K562 (cell line): ENCODE data around the gene INSM2. TPM values are rescaled to one million over a fixed set of nuclear protein-coding genes. Genes with fewer than 3 reads are reported as not detected.

Experiments used
- ATAC-seq: fragments of 200-7000 bp; cut with Tn5 transposase; 3 replicates; pipeline ENCODE4 v1.9.1; 2020; ENCODE audit warnings: moderate library complexity
- BruUV-seq: library from RNA; stranded (reverse); fragments of 400-500 nt; replicated peaks from 2 replicates; lab custom pipeline; 2021; lab: Mats Ljungman, UMichigan
- CTCF ChIA-PET: fragments of 300-600 bp; formaldehyde crosslinking; extraction: SDS; loops from one replicate; lab custom pipeline; 2021; ENCODE audit warnings: low intra/inter-chr PET ratio; lab: Yijun Ruan, JAX
- POLR2A ChIA-PET: fragments of 300-600, 350-650 bp; sonication (Branson Sonifier 250); formaldehyde crosslinking; extraction: SDS; loops from one replicate; lab custom pipeline; 2021; ENCODE audit warnings: antibody characterized with exemption, inconsistent platforms; lab: Yijun Ruan, JAX
- DNase-seq, 4 experiments: peaks; one replicate each; pipeline versions ENCODE4 v3.0.0 to v3.0.0-alpha.2; 2011 to 2018; ENCODE audit warnings: low spot score in 3 of 4, mixed read lengths in 3 of 4; ENCODE audit errors: extremely low read depth in 1 of 4
- FAIRE-seq: peaks from 2 replicates; lab custom pipeline; 2011; peaks lifted over from hg19 to GRCh38; lab: Jason Lieb, UNC
- H2AFZ ChIP-seq: 2 replicates; pipeline ENCODE4 v1.6.0; 2011; ENCODE audit warnings: low read depth, low read length, control low read depth, inconsistent platforms
- H3K27ac ChIP-seq: fragments of 200-600 bp; 3 replicates; pipeline ENCODE4 v1.8.0; 2011; ENCODE audit warnings: low read depth, mild to moderate bottlenecking, control low read depth, inconsistent platforms, low read length, moderate library complexity, mixed read lengths; ENCODE audit errors: extremely low read depth
- H3K27me3 ChIP-seq, 2 experiments: fragments of 300-600 bp in 1 of 2; 2 replicates in 1 of 2; 3 replicates in 1 of 2; pipeline versions ENCODE4 v1.6.0 to v1.8.0; 2011; ENCODE audit warnings: inconsistent platforms in 2 of 2, low read length in 2 of 2, mild to moderate bottlenecking in 1 of 2, mixed read lengths in 1 of 2, moderate library complexity in 1 of 2; ENCODE audit not compliant: control insufficient read depth in 2 of 2, insufficient read depth in 2 of 2
- H3K36me3 ChIP-seq: fragments of 300-600 bp; 3 replicates; pipeline ENCODE4 v1.8.0; 2011; ENCODE audit warnings: mild to moderate bottlenecking, low read length, inconsistent platforms; ENCODE audit not compliant: control insufficient read depth, insufficient read depth
- H3K4me1 ChIP-seq, 2 experiments: fragments of 200-600 bp in 1 of 2; replicated peaks in 1 of 2; 2 replicates in 1 of 2; 3 replicates in 1 of 2; pipeline versions ENCODE4 v1.5.1 to v1.8.0; 2011; ENCODE audit warnings: inconsistent platforms in 2 of 2, low read length in 2 of 2, mild to moderate bottlenecking in 1 of 2, mixed read lengths in 1 of 2, moderate library complexity in 1 of 2; ENCODE audit not compliant: control insufficient read depth in 2 of 2, insufficient read depth in 2 of 2
- H3K4me2 ChIP-seq: 2 replicates; pipeline ENCODE4 v1.6.1; 2011; ENCODE audit warnings: low read length, control low read depth, inconsistent platforms, mixed read lengths; ENCODE audit not compliant: insufficient read depth
- H3K4me3 ChIP-seq: fragments of 200-600 bp; sonication (generic), shearing (Covaris generic); 2 replicates; pipeline ENCODE4 v1.5.1; 2016; ENCODE audit warnings: control low read depth, inconsistent platforms
- H3K79me2 ChIP-seq: fragments of 200-600 bp; 3 replicates; pipeline ENCODE4 v1.8.0; 2011; ENCODE audit warnings: low read length, inconsistent platforms; ENCODE audit not compliant: control insufficient read depth, insufficient read depth
- H3K9ac ChIP-seq, 2 experiments: 2 replicates each; pipeline versions ENCODE4 v1.6.0 to v1.6.1; 2011; ENCODE audit warnings: low read depth in 2 of 2, low read length in 2 of 2, control low read depth in 1 of 2, inconsistent platforms in 1 of 2, mild to moderate bottlenecking in 1 of 2, mixed read lengths in 1 of 2; ENCODE audit not compliant: insufficient read depth in 1 of 2
- H3K9me1 ChIP-seq: one replicate; pipeline ENCODE4 v1.6.0; 2011; ENCODE audit warnings: inconsistent platforms, mild to moderate bottlenecking, low read length, moderate library complexity; ENCODE audit not compliant: control insufficient read depth, insufficient read depth
- H3K9me3 ChIP-seq: replicated peaks from 2 replicates; pipeline ENCODE4 v1.5.1; 2011; ENCODE audit warnings: low read depth, low read length, inconsistent platforms; ENCODE audit not compliant: control insufficient read depth, insufficient read depth
- H4K20me1 ChIP-seq: replicated peaks from 2 replicates; pipeline ENCODE4 v1.6.1; 2011; ENCODE audit warnings: low read length, inconsistent platforms, mixed read lengths; ENCODE audit not compliant: control insufficient read depth, insufficient read depth
- ETV6 ChIP-seq, 3 experiments: fragments of 150-350 bp in 1 of 3; sonication (generic) in 1 of 3; formaldehyde crosslinking in 1 of 3; IDR thresholded peaks; 2 replicates each; pipeline versions ENCODE4 v1.6.1 to v1.8.0; 2014 to 2022; ENCODE audit warnings: borderline replicate concordance in 2 of 3, low read depth in 2 of 3, antibody characterized with exemption in 1 of 3, low read length in 1 of 3, mild to moderate bottlenecking in 1 of 3, missing genetic modification reagents in 1 of 3
- KHSRP ChIP-seq: fragments of 450-650 bp; IDR thresholded peaks from 2 replicates; pipeline ENCODE4 v1.6.1; 2017
- WGBS: fragments of 100-300 bp; shearing (Covaris generic); methylation state at CpG from one replicate; pipeline ENCODE4 v1.1.6; 2016; ENCODE audit warnings: low coverage, mixed read lengths; ENCODE audit not compliant: insufficient coverage; ENCODE audit errors: missing lambda C conversion rate; 5-methylcytosine and 5-hydroxymethylcytosine counted together
- in situ Hi-C: fragments of 300-500 bp; cut with MboI; formaldehyde crosslinking; loops from 4 replicates; pipeline ENCODE4 v1.15.0; 2018; ENCODE audit warnings: inconsistent platforms, mixed read lengths
- intact Hi-C: fragments of 100-400 bp; cut with micrococcal nuclease; formaldehyde crosslinking; loops from 2 replicates; pipeline ENCODE4 v1.14.2; 2022
- polyA plus RNA-seq, 8 experiments: library from polyadenylated mRNA; depleted of rRNA in 4 of 8; stranded (reverse) in 5 of 8; unstranded in 3 of 8; fragments of >200 nt; fragmentation: Nextera tagmentation in 2 of 8; fragmentation: Illumina TruSeq in 1 of 8; extraction: Ambion mirVana in 2 of 8; extraction: Trizol in 1 of 8; gene quantifications; 2 replicates each; pipeline versions ENCODE4 v1.2.1 to v1.2.3, GENCODE V29; 2011 to 2014; ENCODE audit warnings: inconsistent platforms in 1 of 8, missing spikeins in 1 of 8
- total RNA-seq, 7 experiments: library from RNA; depleted of rRNA in 6 of 7; stranded (reverse); fragments of >200 nt in 6 of 7; fragmentation: Illumina TruSeq in 2 of 7; extraction: Trizol in 2 of 7; gene quantifications; 2 replicates each; pipeline versions ENCODE4 v1.2.1 to v1.2.3, GENCODE V29; 2011 to 2021; ENCODE audit warnings: low replicate concordance in 1 of 7
- TF ChIP-seq, protein P1 (sequence below): fragments of 250-450 bp; sonication (Bioruptor Pico); IDR thresholded peaks from 2 replicates; pipeline ENCODE4 v1.8.0; 2021; ENCODE audit warnings: moderate library complexity, mild to moderate bottlenecking, inconsistent platforms
- TF ChIP-seq, protein P2 (sequence below): sonication (generic); formaldehyde crosslinking; IDR thresholded peaks from 2 replicates; pipeline ENCODE4 v1.8.1; 2023; ENCODE audit warnings: mild to moderate bottlenecking, missing genetic modification reagents
- TF ChIP-seq, protein P3 (sequence below): fragments of 250-450 bp; sonication (Bioruptor Pico); IDR thresholded peaks from 2 replicates; pipeline ENCODE4 v1.4.0; 2020; ENCODE audit warnings: mild to moderate bottlenecking
- TF ChIP-seq, protein P4 (sequence below): fragments of 250-450 bp; sonication (Bioruptor Pico); IDR thresholded peaks from 2 replicates; pipeline ENCODE4 v1.8.0; 2021; ENCODE audit warnings: moderate library complexity, mild to moderate bottlenecking, inconsistent platforms
- TF ChIP-seq, protein P5 (sequence below): fragments of 450-650 bp; formaldehyde crosslinking; IDR thresholded peaks from 2 replicates; pipeline ENCODE4 v1.4.0; 2022; ENCODE audit warnings: mild to moderate bottlenecking, moderate library complexity

Gene INSM2
- total and polyA plus RNA-seq, 9 of the 15 experiments (the other 6 are each of a cell fraction or from before 2014, with no cell fraction given), result not detected

DNA sequence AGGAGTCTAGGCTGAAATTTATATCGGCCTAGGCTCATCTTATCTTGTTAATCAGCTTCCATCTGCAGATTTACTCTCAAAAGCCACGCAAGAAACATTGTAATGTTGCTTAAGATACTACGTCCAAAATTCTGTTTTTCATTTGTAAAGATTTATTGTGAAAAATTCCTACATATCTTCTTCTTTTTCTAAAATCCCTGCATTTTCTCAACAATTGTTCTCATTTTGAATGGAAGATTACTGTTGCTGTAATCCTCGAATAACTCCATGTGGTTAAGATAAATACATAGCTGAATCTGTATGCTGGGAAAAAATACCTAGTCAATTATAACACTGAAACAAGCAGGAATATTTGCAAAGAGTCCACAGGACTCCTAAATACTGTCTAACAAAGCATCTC is 15.6 kb downstream of the INSM2 start:
- TF ChIP-seq ETV6 (IDR thresholded peaks at IDR 0.05; ENCODE audit: borderline replicate concordance in 1 of 2, low read depth in 2 of 2, low read length in 1 of 2) (no peak), ETV6 (CRISPR knock-in tag; IDR thresholded peaks at IDR 0.05; ENCODE audit: borderline replicate concordance) (no peak), KHSRP (no peak)
- TF ChIP-seq, protein P1, sequence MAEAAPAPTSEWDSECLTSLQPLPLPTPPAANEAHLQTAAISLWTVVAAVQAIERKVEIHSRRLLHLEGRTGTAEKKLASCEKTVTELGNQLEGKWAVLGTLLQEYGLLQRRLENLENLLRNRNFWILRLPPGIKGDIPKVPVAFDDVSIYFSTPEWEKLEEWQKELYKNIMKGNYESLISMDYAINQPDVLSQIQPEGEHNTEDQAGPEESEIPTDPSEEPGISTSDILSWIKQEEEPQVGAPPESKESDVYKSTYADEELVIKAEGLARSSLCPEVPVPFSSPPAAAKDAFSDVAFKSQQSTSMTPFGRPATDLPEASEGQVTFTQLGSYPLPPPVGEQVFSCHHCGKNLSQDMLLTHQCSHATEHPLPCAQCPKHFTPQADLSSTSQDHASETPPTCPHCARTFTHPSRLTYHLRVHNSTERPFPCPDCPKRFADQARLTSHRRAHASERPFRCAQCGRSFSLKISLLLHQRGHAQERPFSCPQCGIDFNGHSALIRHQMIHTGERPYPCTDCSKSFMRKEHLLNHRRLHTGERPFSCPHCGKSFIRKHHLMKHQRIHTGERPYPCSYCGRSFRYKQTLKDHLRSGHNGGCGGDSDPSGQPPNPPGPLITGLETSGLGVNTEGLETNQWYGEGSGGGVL, result no peak
- TF ChIP-seq, protein P2, sequence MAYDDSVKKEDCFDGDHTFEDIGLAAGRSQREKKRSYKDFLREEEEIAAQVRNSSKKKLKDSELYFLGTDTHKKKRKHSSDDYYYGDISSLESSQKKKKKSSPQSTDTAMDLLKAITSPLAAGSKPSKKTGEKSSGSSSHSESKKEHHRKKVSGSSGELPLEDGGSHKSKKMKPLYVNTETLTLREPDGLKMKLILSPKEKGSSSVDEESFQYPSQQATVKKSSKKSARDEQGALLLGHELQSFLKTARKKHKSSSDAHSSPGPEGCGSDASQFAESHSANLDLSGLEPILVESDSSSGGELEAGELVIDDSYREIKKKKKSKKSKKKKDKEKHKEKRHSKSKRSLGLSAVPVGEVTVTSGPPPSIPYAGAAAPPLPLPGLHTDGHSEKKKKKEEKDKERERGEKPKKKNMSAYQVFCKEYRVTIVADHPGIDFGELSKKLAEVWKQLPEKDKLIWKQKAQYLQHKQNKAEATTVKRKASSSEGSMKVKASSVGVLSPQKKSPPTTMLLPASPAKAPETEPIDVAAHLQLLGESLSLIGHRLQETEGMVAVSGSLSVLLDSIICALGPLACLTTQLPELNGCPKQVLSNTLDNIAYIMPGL (CRISPR knock-in tag), result no peak
- TF ChIP-seq, protein P3, sequence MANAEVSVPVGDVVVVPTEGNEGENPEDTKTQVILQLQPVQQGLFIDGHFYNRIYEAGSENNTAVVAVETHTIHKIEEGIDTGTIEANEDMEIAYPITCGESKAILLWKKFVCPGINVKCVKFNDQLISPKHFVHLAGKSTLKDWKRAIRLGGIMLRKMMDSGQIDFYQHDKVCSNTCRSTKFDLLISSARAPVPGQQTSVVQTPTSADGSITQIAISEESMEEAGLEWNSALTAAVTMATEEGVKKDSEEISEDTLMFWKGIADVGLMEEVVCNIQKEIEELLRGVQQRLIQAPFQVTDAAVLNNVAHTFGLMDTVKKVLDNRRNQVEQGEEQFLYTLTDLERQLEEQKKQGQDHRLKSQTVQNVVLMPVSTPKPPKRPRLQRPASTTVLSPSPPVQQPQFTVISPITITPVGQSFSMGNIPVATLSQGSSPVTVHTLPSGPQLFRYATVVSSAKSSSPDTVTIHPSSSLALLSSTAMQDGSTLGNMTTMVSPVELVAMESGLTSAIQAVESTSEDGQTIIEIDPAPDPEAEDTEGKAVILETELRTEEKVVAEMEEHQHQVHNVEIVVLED (CRISPR knock-in tag), result no peak
- TF ChIP-seq, protein P4, sequence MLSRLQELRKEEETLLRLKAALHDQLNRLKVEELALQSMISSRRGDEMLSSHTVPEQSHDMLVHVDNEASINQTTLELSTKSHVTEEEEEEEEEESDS, result no peak
- TF ChIP-seq, protein P5, sequence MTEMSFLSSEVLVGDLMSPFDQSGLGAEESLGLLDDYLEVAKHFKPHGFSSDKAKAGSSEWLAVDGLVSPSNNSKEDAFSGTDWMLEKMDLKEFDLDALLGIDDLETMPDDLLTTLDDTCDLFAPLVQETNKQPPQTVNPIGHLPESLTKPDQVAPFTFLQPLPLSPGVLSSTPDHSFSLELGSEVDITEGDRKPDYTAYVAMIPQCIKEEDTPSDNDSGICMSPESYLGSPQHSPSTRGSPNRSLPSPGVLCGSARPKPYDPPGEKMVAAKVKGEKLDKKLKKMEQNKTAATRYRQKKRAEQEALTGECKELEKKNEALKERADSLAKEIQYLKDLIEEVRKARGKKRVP (CRISPR knock-in tag), result no peak
- H3K36me3 ChIP-seq, result no peaks in the 10 kb centered on the region
- no peaks in the 10 kb centered on the region for H3K27me3 ChIP-seq
- WGBS, result 32% methylated on average over 4 of the region's 4 CpGs
- no peak for ATAC-seq
- no peak for FAIRE-seq
- in situ Hi-C loops (no loop called here), intact Hi-C loops (no loop called here)
- no peak overlapping the region for H2AFZ ChIP-seq
- no peaks in the 10 kb centered on the region for H3K9me3 ChIP-seq
- no peak overlapping the region for H3K4me2 ChIP-seq
- H3K4me1 ChIP-seq, result no peaks in the 10 kb centered on the region
- no peaks in the 10 kb centered on the region for H3K9me1 ChIP-seq
- CTCF ChIA-PET, result no interaction called here
- no TSS peak for BruUV-seq
- H3K4me3 ChIP-seq, result no peak overlapping the region
- DNase-seq, result no peak
- H3K27ac ChIP-seq, result no peak overlapping the region
- no peaks in the 10 kb centered on the region for H3K79me2 ChIP-seq
- H3K9ac ChIP-seq, result no peak overlapping the region
- H4K20me1 ChIP-seq, result no peaks in the 10 kb centered on the region
- POLR2A ChIA-PET, result no interaction called here
